Adrenal gland (tissue), 5 donors: Measurements from ENCODE around the gene CRADD.

ENCODE experiments used
- POLR2A ChIP-seq, 2 donors: fragments of 450-650 bp; IDR thresholded peaks; one replicate each; pipeline ENCODE4 v1.6.1; 2017; ENCODE audit warnings: antibody characterized with exemption in 2 of 2, mild to moderate bottlenecking in 2 of 2, moderate library complexity in 1 of 2
- TF ChIP-seq, protein P1 (sequence below), 6 experiments: fragments of 450-650 bp in 4 of 6; fragments of 200-600 bp in 2 of 6; sonication (generic) in 1 of 6; IDR thresholded peaks; 1 replicate in 5 of 6; 2 replicates in 1 of 6; pipeline versions ENCODE4 v1.5.1 to v1.8.0; 2016 to 2021; ENCODE audit warnings: antibody characterized with exemption in 6 of 6, mild to moderate bottlenecking in 2 of 6, moderate library complexity in 1 of 6
- donor health status: DM: no; HTN: no; CAD: no.

DNA sequence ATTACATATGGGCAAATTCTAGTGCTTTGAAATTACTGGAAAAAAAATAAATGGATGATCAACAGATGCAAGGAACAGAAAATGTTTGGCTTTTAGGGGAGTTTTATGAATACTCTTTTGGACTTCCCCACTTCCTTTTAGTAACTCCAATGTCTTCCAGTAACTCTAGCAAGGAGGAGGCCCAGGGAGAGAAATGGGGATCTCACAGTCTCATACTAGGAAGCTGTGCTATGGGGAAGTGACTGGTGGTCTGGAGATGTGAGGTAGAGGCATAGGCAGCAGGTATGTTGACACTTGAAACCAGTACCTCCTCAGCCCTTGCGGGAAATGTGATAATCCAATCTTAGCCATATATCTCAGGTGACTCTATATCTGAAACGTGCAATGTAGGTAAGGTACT, 68.1 kb downstream of the CRADD start:
- TF ChIP-seq, protein P1, sequence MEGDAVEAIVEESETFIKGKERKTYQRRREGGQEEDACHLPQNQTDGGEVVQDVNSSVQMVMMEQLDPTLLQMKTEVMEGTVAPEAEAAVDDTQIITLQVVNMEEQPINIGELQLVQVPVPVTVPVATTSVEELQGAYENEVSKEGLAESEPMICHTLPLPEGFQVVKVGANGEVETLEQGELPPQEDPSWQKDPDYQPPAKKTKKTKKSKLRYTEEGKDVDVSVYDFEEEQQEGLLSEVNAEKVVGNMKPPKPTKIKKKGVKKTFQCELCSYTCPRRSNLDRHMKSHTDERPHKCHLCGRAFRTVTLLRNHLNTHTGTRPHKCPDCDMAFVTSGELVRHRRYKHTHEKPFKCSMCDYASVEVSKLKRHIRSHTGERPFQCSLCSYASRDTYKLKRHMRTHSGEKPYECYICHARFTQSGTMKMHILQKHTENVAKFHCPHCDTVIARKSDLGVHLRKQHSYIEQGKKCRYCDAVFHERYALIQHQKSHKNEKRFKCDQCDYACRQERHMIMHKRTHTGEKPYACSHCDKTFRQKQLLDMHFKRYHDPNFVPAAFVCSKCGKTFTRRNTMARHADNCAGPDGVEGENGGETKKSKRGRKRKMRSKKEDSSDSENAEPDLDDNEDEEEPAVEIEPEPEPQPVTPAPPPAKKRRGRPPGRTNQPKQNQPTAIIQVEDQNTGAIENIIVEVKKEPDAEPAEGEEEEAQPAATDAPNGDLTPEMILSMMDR (IDR thresholded peaks at IDR 0.05): no peak
- no peak for TF ChIP-seq POLR2A (IDR thresholded peaks at IDR 0.05)
